Right lobe of liver (tissue), 6 donors: ENCODE results near the gene RGS3. TPM values are rescaled to one million over a fixed set of nuclear protein-coding genes. Genes with fewer than 3 reads are reported as not detected.

Experiments used
- ATAC-seq, 4 donors: fragments of 200-7000 bp; cut with Tn5 transposase; one replicate each; pipeline ENCODE4 v1.9.1; 2020; ENCODE audit warnings: mild to moderate bottlenecking in 4 of 4, moderate library complexity in 4 of 4
- DNase-seq, 3 donors: peaks; one replicate each; pipeline ENCODE4 v3.0.0-alpha.2; 2020
- H3K27ac ChIP-seq, 3 donors: fragments of 200-600 bp; one replicate each; pipeline ENCODE4 v1.8.0; 2022
- H3K27me3 ChIP-seq, 2 donors: fragments of 200-600 bp; one replicate each; pipeline ENCODE4 v1.8.0; 2022
- H3K36me3 ChIP-seq, 4 donors: fragments of 200-600 bp; sonication (generic) in 1 of 4; one replicate each; pipeline versions ENCODE4 v1.5.1 to v1.8.0; 2017 to 2022; ENCODE audit warnings: control low read depth in 1 of 4
- H3K4me1 ChIP-seq, 4 donors: fragments of 200-600 bp; sonication (generic) in 1 of 4; one replicate each; pipeline versions ENCODE4 v1.5.1 to v1.8.0; 2017 to 2022; ENCODE audit warnings: control low read depth in 1 of 4
- H3K4me3 ChIP-seq, 3 donors: fragments of 200-600 bp; one replicate each; pipeline ENCODE4 v1.8.0; 2022
- H3K9me3 ChIP-seq, 4 donors: fragments of 200-600 bp; sonication (generic) in 1 of 4; one replicate each; pipeline versions ENCODE4 v1.5.1 to v1.8.0; 2017 to 2022; ENCODE audit warnings: control low read depth in 1 of 4
- CTCF ChIP-seq, 4 donors: fragments of 200-600 bp in 3 of 4; fragments of 450-650 bp in 1 of 4; IDR thresholded peaks; one replicate each; pipeline versions ENCODE4 v1.5.1 to v1.8.0; 2016 to 2022; ENCODE audit warnings: antibody characterized with exemption in 4 of 4, mild to moderate bottlenecking in 2 of 4
- POLR2A ChIP-seq: fragments of 450-650 bp; IDR thresholded peaks from one replicate; pipeline ENCODE4 v1.6.1; 2017; ENCODE audit warnings: antibody characterized with exemption, mild to moderate bottlenecking
- WGBS: methylation state at CpG from one replicate; pipeline ENCODE4 v1.1.6; 2018; ENCODE audit warnings: low coverage, low lambda C conversion rate; ENCODE audit not compliant: insufficient coverage; ENCODE audit errors: missing lambda C conversion rate; 5-methylcytosine and 5-hydroxymethylcytosine counted together
- intact Hi-C, 2 donors: fragments of 100-400 bp; cut with DNase I; formaldehyde crosslinking; loops; one replicate each; pipeline versions ENCODE4 v1.11.2 to v1.14.1; 2022
- total RNA-seq, 6 experiments: library from RNA; depleted of rRNA in 2 of 6; stranded (reverse); fragments of >200 nt in 2 of 6; fragmentation: NEBNext Ultra II Directional in 3 of 6; extraction: Animal tissue kit (Norgen Biotek cat#: 25700) in 3 of 6; gene quantifications; one replicate each; pipeline versions ENCODE4 v1.1.0 to v1.2.4, GENCODE V29; 2016 to 2023
- donor health status: DM: no; HTN: yes; CAD: no.
- donor health status: DM: no; HTN: no; CAD: no.
- donor health status: DM: no; HTN: no; CAD: no.
- donor health status: DM: no; HTN: yes; CAD: no.
- donor health status: DM: no; HTN: yes; CAD: no.

The RGS3 gene
- total RNA-seq, 6 experiments from 2014 or later = 19.0 to 60.3 (median 31.0) TPM

GRCh38 chr9:113502427-113503034 is 39.0 kb downstream of the RGS3 start:
- DNase-seq = no peak
- 79% methylated on average over 4 of the region's 4 CpGs for WGBS
- ATAC-seq = no peak
- Histone ChIP-seq H3K27ac (peak overlapping the region in 2 of 3 donors; percentile 8 to 69), H3K27me3 (no peaks in the 10 kb centered on the region), H3K36me3 (no peaks in the 10 kb centered on the region), H3K9me3 (no peaks in the 10 kb centered on the region), H3K4me1 (peaks cover 0 to 36% (median 15%) of the 10 kb centered on the region in 4 donors), H3K4me3 (peak overlapping the region; percentile 9 to 33 (median 24))
- TF ChIP-seq POLR2A = no peak
- no peak for TF ChIP-seq CTCF (IDR thresholded peaks at IDR 0.05)
- intact Hi-C loops = no loop called here

GRCh38 chr9:113503131-113503541 is 39.6 kb downstream of the RGS3 start:
- Histone ChIP-seq H3K36me3 (no peaks in the 10 kb centered on the region), H3K27me3 (no peaks in the 10 kb centered on the region), H3K9me3 (no peaks in the 10 kb centered on the region), H3K4me1 (peaks cover 0 to 40% (median 18%) of the 10 kb centered on the region in 4 donors), H3K4me3 (peak overlapping the region; percentile 9 to 31 (median 24)), H3K27ac (peak overlapping the region in 2 of 3 donors; percentile 69 to 79)
- intact Hi-C loops = no loop called here
- ATAC-seq (no peak), DNase-seq (no peak)
- WGBS = 70% methylated on average over 2 of the region's 8 CpGs
- TF ChIP-seq POLR2A (no peak), CTCF (IDR thresholded peaks at IDR 0.05) (no peak)

- 63% methylated on average over 9 of the region's 10 CpGs for WGBS
- peak overlapping the region; percentile 26 to 79 (median 73) for H3K27ac ChIP-seq
- H3K4me1 ChIP-seq = peaks cover 0 to 45% (median 22%) of the 10 kb centered on the region in 4 donors
- TF ChIP-seq POLR2A (no peak), CTCF (IDR thresholded peaks at IDR 0.05) (no peak)
- H3K4me3 ChIP-seq = peak overlapping the region; percentile 9 to 31 (median 24)
- ATAC-seq (peak in 1 of 4 donors; percentile 2), DNase-seq (peak in 1 of 3 donors; percentile 44)
- no peaks in the 10 kb centered on the region for H3K9me3 ChIP-seq
- H3K36me3 ChIP-seq = no peaks in the 10 kb centered on the region
- no peaks in the 10 kb centered on the region for H3K27me3 ChIP-seq
- intact Hi-C loops = no loop called here
These were observed 40.2 kb downstream of the RGS3 start for GRCh38 chr9:113503613-113504211.

- peak overlapping the region in 2 of 3 donors; percentile 7 to 47 for H3K4me3 ChIP-seq
- intact Hi-C loops = no loop called here
- no peaks in the 10 kb centered on the region for H3K9me3 ChIP-seq
- no peaks in the 10 kb centered on the region for H3K27me3 ChIP-seq
- peak overlapping the region; percentile 45 to 79 (median 73) for H3K27ac ChIP-seq
- TF ChIP-seq CTCF (IDR thresholded peaks at IDR 0.05) (no peak), POLR2A (peak; percentile 26)
- ATAC-seq (peak; percentile 86 to 92 (median 87)), DNase-seq (peak; percentile 83 to 92 (median 90))
- H3K36me3 ChIP-seq = no peaks in the 10 kb centered on the region
- WGBS = 96% methylated on average over 4 of the region's 9 CpGs
- H3K4me1 ChIP-seq = peaks cover 0 to 46% (median 23%) of the 10 kb centered on the region in 4 donors
These were observed 41.4 kb downstream of the RGS3 start for GRCh38 chr9:113504725-113505590.
